ENCODE results near the gene ATF6. TPM values are rescaled to one million over a fixed set of nuclear protein-coding genes. Genes with fewer than 3 reads are reported as not detected.
"Not testable (repeated sequence)": the region's sequence is repeated elsewhere in the genome, so short reads cannot be mapped to it uniquely, and the experiment has no call there.

ATF6 gene
- total RNA-seq, 1 donor from 2014 or later = 27.7 TPM

GRCh38 chr1:161740921-161741320, 25.2 kb upstream of the ATF6 start:
- Mint-ChIP-seq H3K9me3 (no peaks in the 10 kb centered on the region), H3K4me3 (no peak overlapping the region), H3K27me3 (peaks cover 35% of the 10 kb centered on the region), H3K27ac (no peak overlapping the region), H3K4me1 (peaks cover 42% of the 10 kb centered on the region), H3K36me3 (ENCODE audit: low read depth) (no peaks in the 10 kb centered on the region)
- intact Hi-C loops (cut with micrococcal nuclease) = loop anchor here (1.0 to 5.0 kb wide), 3 partner anchors 94 to 254 kb away; no protein-coding TSS in a partner anchor
- no peak for DNase-seq

DNA sequence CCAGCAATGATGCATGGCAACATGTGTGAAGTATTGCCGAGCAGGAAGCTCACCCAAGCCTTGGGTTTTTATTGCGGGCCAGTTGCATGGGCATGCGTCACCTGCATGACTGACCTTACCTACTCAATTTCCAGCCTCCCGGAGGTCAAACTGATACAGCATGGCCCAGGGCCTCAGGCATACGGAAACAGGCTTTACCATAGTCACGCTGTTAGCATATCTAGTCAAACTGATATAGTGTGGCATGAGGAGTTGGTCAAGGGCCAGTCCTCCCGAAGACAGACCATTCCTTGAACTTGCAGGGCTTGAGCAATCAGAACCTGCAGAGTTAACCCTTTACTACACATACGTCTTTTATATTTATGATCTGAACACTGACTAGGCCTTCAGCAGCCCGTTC, 22.9 kb upstream of the ATF6 start:
- no peak for DNase-seq
- peaks cover 34% of the 10 kb centered on the region for H3K27me3 Mint-ChIP-seq
- H3K4me1 Mint-ChIP-seq = peaks cover 35% of the 10 kb centered on the region
- H3K4me3 Mint-ChIP-seq = no peak overlapping the region
- no peaks in the 10 kb centered on the region for H3K9me3 Mint-ChIP-seq
- intact Hi-C loops (cut with micrococcal nuclease) = loop anchor here (5.0 kb wide), 2 partner anchors 96 to 121 kb away; no protein-coding TSS in a partner anchor
- no peaks in the 10 kb centered on the region for H3K36me3 Mint-ChIP-seq (ENCODE audit: low read depth)
- no peak overlapping the region for H3K27ac Mint-ChIP-seq

GRCh38 chr1:161747801-161748200, 18.3 kb upstream of the ATF6 start:
- Mint-ChIP-seq H3K27me3 (peaks cover 21% of the 10 kb centered on the region), H3K36me3 (ENCODE audit: low read depth) (peaks cover 14% of the 10 kb centered on the region), H3K4me3 (no peak overlapping the region), H3K27ac (no peak overlapping the region), H3K4me1 (peaks cover 38% of the 10 kb centered on the region), H3K9me3 (no peaks in the 10 kb centered on the region)
- intact Hi-C loops (cut with micrococcal nuclease) = no loop called here
- no peak for DNase-seq

DNA sequence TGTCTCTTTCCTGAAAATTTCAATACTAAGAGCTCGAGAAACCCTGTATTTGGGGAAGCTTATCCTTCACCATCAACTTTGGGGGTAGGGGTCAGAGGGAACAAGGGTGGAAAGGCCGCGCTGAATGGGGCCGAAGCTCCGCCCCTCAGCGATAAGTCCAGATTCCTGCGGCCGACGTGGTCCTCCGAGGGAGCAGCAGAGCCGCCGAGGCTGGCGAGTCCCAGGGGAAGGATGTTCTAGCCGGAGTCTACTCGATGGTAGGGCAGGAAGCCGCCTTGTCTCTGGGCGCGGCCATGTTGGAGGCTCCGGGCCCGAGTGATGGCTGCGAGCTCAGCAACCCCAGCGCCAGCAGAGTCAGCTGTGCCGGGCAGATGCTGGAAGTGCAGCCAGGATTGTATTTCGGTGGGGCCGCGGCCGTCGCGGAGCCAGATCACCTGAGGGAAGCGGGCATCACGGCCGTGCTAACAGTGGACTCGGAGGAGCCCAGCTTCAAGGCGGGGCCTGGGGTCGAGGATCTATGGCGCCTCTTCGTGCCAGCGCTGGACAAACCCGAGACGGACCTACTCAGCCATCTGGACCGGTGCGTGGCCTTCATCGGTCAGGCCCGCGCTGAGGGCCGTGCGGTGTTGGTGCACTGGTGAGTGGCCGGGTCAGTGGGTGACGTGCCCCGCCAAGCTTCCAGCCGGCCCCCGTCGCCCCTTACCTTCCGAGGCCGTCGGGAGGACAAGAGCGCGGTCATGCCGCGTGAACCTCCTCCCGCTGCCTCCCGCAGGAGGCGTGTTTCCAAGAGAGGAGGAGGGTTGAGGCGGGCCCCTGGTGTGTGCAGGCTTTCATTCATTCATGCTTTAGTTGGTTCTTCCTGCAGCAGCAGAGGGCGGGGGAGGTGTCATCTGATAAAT, 16.4 kb upstream of the ATF6 start, which contains the start of gene DUSP12:
Gene DUSP12 (plus strand): TSS at position 278 of the 899 bp plus-strand sequence. CDS start 16 bp downstream, at position 294.
- Mint-ChIP-seq H3K27ac (peak within 1 kb of the TSS; percentile 100), H3K4me1 (peaks cover 31% of the 10 kb centered on the region), H3K27me3 (peaks cover 17% of the 10 kb centered on the region), H3K4me3 (peak within 1 kb of the TSS; percentile 99), H3K9me3 (peaks cover 9% of the 10 kb centered on the region), H3K36me3 (ENCODE audit: low read depth) (peaks cover 30% of the 10 kb centered on the region)
- peak; percentile 95 for DNase-seq
- intact Hi-C loops (cut with micrococcal nuclease) = loop anchor here (1.0 kb wide), 1 partner anchor 17 kb away; the partner anchor contains the start of gene ATF6

DNA sequence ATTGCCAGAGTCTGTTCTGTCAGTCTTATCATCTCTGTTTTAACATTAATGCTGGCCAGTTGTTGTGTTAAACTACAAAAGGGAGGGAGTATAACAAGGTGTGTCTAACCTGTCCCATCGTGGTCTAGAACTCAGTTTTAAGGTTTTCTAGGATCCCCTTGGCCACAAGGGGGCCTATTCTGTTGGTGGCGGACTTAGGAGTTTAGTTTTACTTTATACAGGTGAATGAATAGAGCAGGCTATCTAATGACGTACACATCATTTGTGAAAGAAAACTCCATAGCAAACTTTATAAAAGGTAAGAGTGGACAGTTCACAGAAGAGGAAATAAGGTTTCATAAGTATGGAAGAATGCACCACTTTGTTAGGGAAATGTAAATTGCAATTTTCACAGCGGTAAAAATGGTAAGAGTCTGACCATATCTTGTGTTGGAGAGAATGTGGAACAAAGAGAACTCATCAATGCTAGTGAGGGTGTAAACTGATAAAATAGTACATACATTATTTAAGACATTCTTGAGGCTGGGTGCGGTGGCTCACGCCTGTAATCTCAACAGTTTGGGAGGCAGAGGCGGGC, 2.5 kb upstream of the ATF6 start:
- Mint-ChIP-seq H3K27ac (no peak overlapping the region), H3K27me3 (no peaks in the 10 kb centered on the region), H3K36me3 (ENCODE audit: low read depth) (peaks cover 9% of the 10 kb centered on the region), H3K4me3 (peak overlapping the region; percentile 62), H3K9me3 (no peaks in the 10 kb centered on the region), H3K4me1 (peaks cover 35% of the 10 kb centered on the region)
- intact Hi-C loops (cut with micrococcal nuclease) = loop anchor here (2.0 kb wide), 1 partner anchor 273 kb away; no protein-coding TSS in a partner anchor
- peak; percentile 84 for DNase-seq

DNA sequence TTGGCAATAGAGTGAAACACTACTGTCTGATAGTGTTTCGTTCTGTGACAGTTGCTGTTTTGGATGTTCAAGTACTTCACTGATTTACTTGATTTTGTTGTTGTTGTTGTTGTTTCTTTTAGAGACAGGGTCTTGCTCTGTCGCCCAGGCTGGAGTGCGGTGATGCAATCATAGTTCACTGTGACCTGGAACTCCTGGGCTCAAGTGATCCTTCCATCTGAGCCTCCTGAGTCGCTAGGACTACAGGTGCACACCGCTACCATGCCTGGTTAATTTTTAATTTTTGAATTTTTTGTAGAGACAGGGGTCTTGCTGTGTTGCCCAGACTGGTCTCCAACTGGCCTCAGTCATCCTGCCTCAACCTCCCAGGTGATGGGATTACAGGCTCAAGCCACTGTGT, 2.3 kb downstream of the ATF6 start:
- no peak overlapping the region for H3K27ac Mint-ChIP-seq
- no peaks in the 10 kb centered on the region for H3K9me3 Mint-ChIP-seq
- intact Hi-C loops (cut with micrococcal nuclease) = loop anchor here (5.0 kb wide), 1 partner anchor 729 kb away; the partner anchor contains the start of gene UHMK1
- H3K27me3 Mint-ChIP-seq = no peaks in the 10 kb centered on the region
- H3K4me3 Mint-ChIP-seq = peak overlapping the region; percentile 95
- DNase-seq = no peak
- H3K36me3 Mint-ChIP-seq (ENCODE audit: low read depth) = peaks cover 10% of the 10 kb centered on the region
- H3K4me1 Mint-ChIP-seq = peaks cover 40% of the 10 kb centered on the region

DNA sequence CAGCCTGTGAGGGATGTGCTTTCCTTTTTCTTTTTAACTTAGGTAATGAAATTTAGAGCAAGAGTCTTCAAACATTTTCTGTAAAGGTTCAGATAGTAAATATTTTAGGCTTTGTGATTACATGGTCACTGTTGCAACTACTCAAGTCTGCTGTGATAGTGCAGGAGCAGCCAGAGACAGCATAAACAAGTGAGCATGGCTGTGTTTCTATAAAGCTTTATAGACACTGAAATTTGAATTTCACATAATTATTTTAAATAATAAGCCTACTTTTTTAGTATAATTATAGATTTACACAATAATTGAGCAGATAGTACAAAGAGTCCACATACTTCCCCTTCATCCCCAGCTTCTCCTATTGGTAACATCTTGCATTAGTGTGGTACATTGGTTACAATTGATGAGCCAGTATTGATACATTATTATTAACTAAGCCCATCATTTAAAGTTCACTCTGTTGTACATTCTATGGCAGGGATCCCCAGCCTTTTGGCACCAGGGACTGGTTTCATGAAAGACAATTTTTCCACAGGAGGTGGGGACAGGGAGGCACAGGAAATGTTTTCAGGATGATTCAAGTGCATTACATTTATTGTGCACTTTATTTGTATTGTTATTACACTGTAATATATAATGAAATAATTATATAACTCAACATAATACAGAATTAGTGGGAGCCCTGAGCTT, 3.0 kb downstream of the ATF6 start:
- Mint-ChIP-seq H3K27me3 (no peaks in the 10 kb centered on the region), H3K9me3 (no peaks in the 10 kb centered on the region), H3K27ac (no peak overlapping the region), H3K36me3 (ENCODE audit: low read depth) (peaks cover 11% of the 10 kb centered on the region), H3K4me3 (no peak overlapping the region), H3K4me1 (peaks cover 39% of the 10 kb centered on the region)
- intact Hi-C loops (cut with micrococcal nuclease) = loop anchor here (5.0 kb wide), 1 partner anchor 728 kb away; the partner anchor contains the start of gene UHMK1
- no peak for DNase-seq

DNA sequence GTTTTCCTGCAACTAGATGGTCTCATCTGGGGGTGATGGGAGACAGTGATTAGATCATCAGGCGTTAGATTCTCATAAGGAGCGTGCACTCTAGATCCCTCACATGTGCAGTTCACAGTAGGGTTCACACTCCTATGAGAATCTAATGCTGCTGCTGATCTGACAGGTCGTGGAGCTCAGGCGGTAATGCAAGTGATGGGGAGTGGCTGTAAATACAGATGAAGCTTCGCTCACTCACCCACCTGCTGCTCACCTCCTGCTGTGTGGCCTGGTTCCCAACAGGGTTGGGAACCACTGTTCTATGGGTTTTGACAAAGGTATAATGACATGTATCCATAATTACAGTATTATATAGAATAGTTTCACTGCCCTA, 3.5 kb downstream of the ATF6 start:
- H3K4me3 Mint-ChIP-seq, DNase-seq, H3K27me3 Mint-ChIP-seq, H3K27ac Mint-ChIP-seq, H3K9me3 Mint-ChIP-seq: not testable (repeated sequence)
- intact Hi-C loops (cut with micrococcal nuclease) = loop anchor here (5.0 kb wide), 1 partner anchor 728 kb away; the partner anchor contains the start of gene UHMK1
- peaks cover 12% of the 10 kb centered on the region for H3K36me3 Mint-ChIP-seq (ENCODE audit: low read depth)
- peaks cover 39% of the 10 kb centered on the region for H3K4me1 Mint-ChIP-seq

DNA sequence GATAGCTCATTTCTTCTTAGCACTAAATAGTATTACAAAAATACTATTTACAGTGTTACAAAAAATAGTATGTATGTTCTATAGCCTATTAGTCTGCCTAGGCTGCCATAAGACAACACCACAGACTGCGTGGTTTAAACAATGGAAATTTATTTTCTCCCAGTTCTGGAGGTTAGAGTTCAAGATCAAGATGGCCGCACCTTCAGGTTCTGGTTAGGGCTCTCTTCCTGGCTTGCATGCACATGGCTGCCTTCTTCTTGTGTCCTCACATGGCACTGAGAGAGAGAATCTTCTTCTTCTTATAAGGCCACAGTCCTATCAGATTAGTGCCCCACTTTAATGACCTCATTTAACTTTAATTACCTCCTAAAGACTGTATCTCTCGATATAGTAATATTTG, 4.1 kb downstream of the ATF6 start:
- H3K4me3 Mint-ChIP-seq = peak overlapping the region; percentile 24
- peaks cover 38% of the 10 kb centered on the region for H3K4me1 Mint-ChIP-seq
- no peaks in the 10 kb centered on the region for H3K27me3 Mint-ChIP-seq
- no peak overlapping the region for H3K27ac Mint-ChIP-seq
- intact Hi-C loops (cut with micrococcal nuclease) = no loop called here
- DNase-seq = no peak
- peaks cover 12% of the 10 kb centered on the region for H3K36me3 Mint-ChIP-seq (ENCODE audit: low read depth)
- H3K9me3 Mint-ChIP-seq = no peaks in the 10 kb centered on the region

DNA sequence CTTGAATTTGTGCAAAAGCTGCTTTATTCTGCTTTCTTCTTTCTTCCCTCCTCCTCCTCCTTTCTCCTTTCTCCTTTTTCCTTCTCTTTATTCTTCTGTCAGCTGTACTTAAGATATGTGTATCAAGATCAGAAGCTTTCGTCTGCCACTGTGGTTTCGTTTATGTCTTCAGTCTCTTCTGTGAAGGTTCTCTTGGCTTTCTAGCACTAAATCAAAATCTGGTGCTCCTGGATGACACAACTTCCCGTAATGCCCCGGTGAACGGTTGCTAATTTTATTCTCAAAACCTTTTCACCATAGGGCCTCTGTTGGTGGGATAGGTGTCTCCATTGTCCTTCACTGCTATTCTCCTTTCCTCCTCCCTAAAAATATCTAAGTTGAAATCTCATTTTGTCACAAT, 5.0 kb downstream of the ATF6 start:
- no peaks in the 10 kb centered on the region for H3K27me3 Mint-ChIP-seq
- H3K9me3 Mint-ChIP-seq = no peaks in the 10 kb centered on the region
- peak; percentile 70 for DNase-seq
- no peak overlapping the region for H3K27ac Mint-ChIP-seq
- H3K4me3 Mint-ChIP-seq = no peak overlapping the region
- intact Hi-C loops (cut with micrococcal nuclease) = no loop called here
- peaks cover 12% of the 10 kb centered on the region for H3K36me3 Mint-ChIP-seq (ENCODE audit: low read depth)
- peaks cover 37% of the 10 kb centered on the region for H3K4me1 Mint-ChIP-seq

DNA sequence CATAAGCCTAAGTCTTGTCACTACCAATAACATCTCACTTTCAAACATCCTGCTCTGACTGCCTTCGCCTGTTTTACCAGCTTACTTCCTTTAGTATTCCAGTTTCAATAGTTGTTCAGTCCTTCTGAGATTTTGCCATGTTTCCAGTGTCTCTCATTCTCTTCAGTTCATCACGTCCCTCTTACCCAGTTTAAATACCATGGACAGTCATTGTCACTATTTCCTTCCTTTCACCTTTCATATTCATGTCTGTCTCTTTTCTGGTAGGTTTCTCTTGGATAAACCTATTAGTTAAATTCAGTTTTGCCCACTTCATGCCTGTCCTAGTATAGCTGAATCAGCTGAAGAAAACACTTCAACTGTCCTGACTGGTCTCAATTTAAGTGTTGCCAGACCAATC, 5.9 kb downstream of the ATF6 start:
- intact Hi-C loops (cut with micrococcal nuclease) = no loop called here
- no peak for DNase-seq

DNA sequence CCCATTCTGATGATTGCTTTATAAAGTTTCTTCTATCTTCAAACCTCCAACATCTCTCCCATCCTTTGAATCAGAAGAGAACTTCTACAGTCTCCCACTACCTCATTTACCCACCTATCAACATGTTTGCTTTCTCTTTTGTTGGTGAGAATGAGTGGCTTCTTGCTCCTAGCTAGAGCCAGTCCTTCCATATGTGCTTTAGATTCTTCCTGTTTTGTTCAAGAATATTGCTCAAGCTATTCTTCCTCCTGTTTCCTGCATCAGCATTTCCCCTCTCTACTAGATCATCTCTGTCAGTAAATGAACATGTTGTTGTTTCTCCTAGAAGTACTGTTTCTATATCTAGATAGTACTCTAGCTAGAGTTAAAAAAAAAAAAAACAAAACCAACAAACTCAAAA, 6.3 kb downstream of the ATF6 start:
- Mint-ChIP-seq H3K36me3 (ENCODE audit: low read depth) (peaks cover 12% of the 10 kb centered on the region), H3K27me3 (no peaks in the 10 kb centered on the region), H3K27ac (no peak overlapping the region), H3K4me3 (no peak overlapping the region), H3K4me1 (peaks cover 28% of the 10 kb centered on the region), H3K9me3 (no peaks in the 10 kb centered on the region)
- DNase-seq = no peak
- intact Hi-C loops (cut with micrococcal nuclease) = no loop called here

More for the DNA sequence above, 5.9 kb downstream of the ATF6 start:
- Mint-ChIP-seq H3K36me3 (ENCODE audit: low read depth) (peaks cover 12% of the 10 kb centered on the region), H3K4me1 (peaks cover 32% of the 10 kb centered on the region), H3K27me3 (no peaks in the 10 kb centered on the region), H3K4me3 (no peak overlapping the region), H3K9me3 (no peaks in the 10 kb centered on the region), H3K27ac (no peak overlapping the region)

DNA sequence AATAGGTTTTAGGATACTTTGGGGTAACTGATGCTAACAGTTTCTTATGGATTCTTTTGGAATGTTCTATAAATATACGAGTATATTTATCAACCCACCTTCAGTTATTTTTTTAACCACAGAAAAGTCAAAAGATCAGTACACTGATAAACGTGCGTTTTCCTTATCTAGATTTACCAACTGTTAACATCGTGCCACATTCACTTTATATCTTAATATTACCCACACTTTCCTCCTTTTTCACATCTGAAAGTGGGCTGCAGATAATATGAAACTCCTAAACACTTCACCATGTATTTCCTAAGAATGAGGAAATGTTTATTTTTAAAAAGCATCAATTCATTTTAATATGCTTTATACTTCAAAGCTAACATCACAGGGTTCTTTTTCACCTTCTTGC, 7.7 kb downstream of the ATF6 start:
- H3K4me1 Mint-ChIP-seq = peaks cover 18% of the 10 kb centered on the region
- DNase-seq = no peak
- no peaks in the 10 kb centered on the region for H3K27me3 Mint-ChIP-seq
- H3K36me3 Mint-ChIP-seq (ENCODE audit: low read depth) = peaks cover 13% of the 10 kb centered on the region
- H3K4me3 Mint-ChIP-seq = no peak overlapping the region
- H3K27ac Mint-ChIP-seq = peak overlapping the region; percentile 2
- intact Hi-C loops (cut with micrococcal nuclease) = no loop called here
- H3K9me3 Mint-ChIP-seq = no peaks in the 10 kb centered on the region
